HG02588 (cell line): Measurements from ENCODE around the gene PRDM5.

Source experiments
- ATAC-seq: cut with Tn5 transposase; IDR thresholded peaks from one replicate; pipeline ENCODE4 v1.9.1; 2021; ENCODE audit warnings: mild to moderate bottlenecking, moderate library complexity; ENCODE audit not compliant: unreplicated experiment

Gene PRDM5

DNA sequence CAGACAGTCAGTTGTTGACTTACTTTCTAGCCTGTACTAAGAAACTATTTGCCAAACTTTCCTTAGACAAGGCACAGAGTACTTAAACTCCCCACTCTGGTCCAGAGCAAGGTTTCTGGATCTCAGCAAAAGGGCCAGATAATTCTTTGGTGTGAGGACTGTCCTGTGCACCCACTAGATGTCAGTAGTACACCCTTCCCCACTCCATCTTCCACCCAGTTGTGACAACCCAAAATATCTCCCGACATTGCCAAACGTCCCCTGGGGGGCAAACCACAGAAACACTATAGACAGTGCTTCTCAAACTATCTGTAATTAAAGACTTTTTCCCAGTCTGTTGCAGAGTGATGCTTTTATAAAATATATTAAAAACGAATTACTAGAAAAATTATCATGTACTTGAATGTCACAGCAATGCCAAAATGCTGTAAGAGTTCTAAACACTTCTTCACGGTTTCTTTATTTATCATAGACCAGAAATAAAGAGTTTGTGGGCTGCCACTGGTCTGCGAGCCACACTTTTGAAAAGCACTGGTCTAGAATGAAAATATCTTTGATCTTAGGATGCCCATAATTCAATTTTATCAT, 203.5 kb downstream of the PRDM5 start:
- peak; percentile 79 for ATAC-seq

DNA sequence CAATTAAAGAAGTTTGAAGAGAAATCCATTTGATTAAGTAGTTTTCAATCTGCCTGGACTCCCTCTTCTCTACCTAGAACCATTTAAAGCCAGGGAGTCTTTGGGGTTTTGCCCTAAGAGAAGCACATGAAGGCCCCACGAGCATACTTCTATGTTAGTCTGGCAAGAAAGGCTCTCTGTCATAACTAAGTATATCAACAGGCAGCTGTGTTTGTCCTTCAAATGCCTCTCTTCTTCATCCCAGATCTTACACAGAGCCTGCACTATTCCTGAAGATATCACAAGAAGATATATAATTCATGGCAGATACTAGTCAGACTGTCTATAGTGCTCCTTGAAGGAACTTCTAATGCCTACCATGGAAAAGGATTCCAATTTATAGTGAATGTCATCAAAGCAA, 206.2 kb downstream of the PRDM5 start:
- no peak for ATAC-seq

DNA sequence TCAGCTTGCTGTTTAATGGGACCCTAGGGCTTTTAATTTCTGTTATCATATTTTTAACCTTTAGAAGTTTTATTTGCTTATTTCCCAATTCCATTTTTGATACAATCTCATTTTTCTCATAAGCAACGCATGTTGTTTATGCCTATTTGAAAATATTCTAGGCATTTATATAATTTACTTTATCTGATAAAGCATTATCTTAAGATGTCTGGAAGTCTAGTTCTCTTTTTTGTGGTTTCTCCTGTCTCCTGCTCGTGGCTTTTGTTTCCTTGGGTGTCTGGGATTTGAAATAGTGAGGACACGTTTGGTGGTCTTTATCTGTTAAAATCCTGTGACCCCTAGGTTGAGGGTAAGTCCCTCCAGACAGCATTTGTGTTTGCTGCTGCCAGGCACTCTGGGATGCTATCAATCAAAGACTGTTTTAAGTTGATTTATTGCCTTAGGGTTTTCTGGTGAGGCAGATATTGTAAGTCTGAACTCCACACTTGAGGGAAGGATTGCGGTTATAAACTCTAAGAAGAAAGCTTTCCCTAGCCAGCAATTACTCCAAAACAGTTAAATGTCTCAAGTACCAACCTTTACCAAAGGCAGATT, 208.0 kb downstream of the PRDM5 start:
- no peak for ATAC-seq

DNA sequence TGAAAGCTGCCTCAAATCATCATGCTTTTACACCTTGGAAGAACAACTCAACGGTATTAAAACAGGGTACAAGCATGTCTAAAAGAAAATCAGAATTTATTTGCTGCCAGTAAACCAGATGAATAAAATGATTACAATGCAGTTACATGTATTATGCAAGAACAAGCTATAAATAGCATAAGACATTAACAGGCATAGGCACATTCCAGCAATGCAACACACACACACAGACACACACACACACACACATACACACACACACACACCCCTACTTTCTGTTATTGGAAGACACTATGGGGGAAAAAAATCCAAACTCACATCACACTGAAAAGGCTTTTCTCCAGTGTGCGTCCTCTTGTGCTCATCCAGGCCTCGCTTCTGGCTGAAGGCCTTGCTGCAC, 212.5 kb downstream of the PRDM5 start:
- ATAC-seq = no peak

DNA sequence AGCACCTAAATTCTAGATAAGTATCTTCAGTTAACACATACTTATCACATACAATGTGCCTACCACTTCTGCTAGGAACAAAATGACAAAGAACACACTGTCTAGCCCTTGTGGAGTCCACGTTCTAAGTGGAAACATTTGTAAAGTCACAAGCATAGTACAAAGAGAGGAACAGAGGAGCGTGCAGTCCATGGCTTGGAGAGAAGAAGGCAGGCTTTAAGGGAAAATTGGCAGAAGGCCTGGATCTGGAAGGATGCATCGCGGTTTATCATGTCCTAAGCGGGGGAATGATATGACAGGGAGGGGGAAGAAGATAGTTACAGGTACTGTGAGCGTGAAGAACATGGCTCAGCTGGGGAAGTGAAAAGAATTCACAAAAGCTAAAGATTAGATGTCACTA, 218.0 kb downstream of the PRDM5 start:
- no peak for ATAC-seq

DNA sequence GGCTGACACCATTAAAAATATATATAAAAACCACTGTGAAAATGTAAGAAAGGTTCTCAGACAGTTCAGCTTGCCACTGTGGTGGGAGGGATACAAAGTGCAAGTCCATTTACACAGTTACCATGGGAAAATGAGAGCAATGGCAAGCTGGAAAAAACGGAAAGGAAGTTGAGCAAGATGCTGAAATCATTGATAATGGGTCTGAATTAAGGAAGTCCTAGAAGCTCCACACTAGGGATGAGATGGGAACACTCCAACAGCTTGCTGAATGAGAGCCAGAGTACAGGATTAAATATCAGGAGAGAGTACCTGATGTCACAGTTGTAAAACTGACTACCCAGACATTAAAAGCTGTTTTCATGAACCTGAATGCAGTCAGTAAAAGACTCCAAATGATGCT, 218.6 kb downstream of the PRDM5 start:
- no peak for ATAC-seq

DNA sequence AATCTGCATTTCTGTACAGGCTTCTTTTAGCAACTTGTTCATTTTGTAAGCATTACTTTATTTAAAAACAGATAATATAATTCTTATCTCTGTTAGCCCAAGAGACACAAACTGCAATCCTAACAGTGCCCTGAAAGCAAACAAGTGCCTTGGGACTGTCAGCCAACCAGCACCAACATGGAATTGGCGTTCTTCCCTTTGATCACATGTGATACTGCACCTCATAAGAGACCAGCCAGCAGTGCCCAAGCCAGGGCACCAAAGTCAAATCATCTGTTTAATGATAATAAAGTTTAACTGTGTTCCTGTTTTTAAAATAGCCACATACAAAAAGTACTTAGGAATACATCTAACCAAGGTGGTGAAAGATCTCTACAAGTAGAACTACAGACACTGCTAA, 223.2 kb downstream of the PRDM5 start:
- no peak for ATAC-seq

DNA sequence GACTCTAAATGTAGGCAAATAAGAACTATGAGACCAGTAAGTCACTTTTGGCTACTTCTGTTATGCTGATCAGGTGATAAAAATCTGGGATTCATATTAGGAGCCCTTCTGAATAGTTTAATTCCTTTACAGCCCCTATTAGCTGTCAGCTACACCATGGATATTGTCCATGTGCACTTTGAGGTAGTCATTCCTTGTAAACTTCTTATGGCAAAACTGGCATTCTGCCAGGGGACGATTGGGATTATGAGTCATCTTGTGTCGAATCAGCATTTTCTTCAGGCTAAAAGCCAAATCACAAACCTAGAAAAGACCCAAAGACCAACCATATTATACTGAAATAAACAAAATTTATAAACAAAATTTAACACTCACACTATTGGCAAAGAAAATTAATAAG, 227.6 kb downstream of the PRDM5 start:
- ATAC-seq = no peak

DNA sequence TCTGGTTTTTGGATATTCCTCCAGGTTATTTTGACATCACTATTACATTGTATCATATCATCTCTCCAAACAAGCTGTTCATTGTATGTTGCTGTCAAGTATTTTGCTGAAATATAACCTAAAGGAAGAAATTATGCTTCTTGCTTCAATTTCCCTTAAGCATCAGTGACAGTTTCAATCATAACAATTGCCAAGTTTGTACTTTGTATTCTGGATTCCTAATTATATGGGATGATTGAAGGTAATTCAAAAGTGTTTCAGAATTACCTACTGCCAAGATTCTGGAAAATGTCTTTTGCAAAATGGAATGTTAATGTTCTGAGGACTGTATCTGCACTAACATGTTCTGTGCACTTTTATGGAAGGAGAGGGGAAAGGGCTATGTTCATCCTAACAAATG, 228.7 kb downstream of the PRDM5 start:
- ATAC-seq = no peak

DNA sequence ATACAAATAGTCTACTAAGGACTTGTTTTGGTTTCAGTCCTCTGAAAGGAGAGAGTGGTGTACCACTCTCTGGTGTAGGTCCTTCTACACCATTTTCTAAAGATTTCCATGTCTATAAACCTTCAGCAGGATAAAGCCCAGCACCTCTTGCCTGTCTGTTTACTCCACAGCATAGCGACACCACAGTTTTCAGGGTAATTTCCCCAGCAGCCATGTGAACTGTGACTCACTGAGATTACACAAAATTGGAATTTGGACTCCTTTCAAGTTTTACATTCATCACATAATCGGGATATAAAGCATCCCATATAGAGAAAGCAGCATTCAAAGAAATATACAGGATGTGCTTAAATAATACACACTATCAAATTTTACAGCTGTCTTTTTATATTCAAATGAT, 229.6 kb downstream of the PRDM5 start:
- ATAC-seq = no peak

DNA sequence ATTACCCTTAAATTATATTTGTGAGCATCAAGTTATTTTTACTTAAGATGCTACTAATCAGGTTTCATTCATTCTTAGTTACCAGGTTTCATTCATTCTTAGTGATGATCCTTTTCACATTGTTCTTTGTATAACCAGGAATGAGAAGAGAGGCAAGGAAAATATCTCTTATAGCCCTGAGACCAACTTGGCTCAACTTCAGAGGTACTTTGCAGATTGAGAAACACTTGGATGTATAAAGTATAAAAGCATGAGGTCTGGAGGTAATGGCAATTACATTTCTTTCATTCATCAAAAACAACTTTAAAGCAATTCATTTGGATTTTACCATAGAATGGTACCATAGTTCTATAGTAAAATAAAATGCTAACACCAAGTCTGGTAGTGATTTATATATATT, 231.0 kb downstream of the PRDM5 start:
- no peak for ATAC-seq

DNA sequence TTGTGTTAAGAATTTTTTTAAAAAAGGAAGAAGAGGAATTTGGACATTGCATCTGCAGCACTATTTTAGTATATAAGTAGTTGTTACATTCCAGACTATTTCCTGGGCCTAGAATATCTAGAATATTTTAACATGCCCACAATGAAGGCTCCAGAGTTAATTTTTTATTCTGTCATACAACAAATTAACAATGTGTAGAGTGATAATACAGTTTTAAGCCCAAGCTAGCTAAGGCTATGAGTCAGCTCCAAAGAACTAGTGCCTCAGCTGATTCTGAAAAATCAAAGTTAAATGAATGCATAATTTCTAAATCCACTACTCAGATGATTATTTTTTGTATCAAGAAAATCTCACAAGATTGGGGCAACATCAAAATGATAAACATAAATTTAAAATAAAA, 231.4 kb downstream of the PRDM5 start:
- ATAC-seq = no peak

DNA sequence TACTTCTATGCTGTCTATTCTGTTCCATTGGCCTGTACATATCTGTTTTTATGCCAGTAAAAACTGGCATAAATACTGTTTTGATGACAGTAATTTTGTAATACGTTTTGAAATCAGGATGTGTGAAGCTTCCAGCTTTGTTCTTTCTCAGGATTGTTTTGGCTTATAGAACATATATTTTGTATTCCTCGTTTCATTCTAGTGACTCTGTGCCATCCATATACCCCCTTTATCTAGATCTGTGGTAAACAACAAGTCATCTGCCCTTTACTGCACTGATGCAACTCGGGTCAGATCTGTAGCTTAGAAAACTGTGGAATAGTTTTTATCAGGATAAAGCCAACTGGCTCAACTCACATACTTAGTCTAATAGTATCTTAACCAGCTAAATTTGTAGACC, 233.7 kb downstream of the PRDM5 start:
- no peak for ATAC-seq

DNA sequence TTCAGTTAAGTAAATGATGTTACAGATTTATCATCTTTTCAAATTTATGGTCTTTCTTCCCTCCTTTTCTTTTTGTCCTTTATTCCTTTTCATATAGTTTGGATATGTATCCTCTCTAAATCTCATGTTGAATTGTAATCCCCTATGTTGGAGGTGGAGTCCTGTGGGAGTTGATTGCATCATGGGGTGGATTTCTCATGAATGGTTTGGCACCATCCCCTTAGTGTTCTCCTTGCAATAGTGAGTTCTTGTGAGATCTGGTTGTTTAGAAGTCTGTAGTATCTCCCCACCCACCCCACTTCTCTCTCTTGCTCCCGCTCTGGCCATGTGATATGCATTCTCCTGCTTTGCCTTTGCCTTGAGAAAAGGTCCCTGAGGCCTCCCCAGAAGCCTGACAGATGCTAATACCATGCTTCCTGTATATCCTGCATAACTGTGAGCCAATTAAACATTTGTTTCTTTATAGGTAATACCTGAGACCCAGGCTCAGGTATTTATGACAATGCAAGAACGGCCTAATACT, 236.7 kb downstream of the PRDM5 start:
- no peak for ATAC-seq

DNA sequence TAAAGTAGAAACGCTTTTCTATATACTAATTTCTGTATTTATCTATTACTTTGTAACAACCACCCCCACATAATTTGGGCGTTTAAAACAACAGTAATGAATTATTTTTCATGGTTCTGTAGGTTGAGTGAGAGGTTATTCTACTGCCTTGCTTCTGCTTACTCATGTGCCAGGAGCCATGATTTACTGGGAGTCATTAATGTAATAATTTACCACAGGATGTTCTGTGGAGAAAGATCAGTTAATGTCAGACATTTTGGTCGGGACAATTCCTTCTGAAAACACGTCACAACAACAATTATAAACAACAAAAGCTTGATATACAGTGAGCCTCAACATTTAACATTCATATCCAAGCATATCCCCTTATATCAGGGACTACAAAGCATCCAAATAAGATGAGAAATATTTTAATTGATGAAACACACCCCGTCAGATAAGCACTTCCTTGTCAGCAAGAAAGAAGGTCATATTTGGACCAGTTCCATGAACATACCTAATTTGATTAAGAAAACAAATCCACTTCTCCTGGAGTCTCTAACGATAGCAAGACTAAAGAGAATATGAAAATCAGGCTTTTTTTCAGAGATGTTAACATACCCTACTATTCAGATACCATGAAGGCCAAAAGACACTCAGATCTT, 238.5 kb downstream of the PRDM5 start:
- ATAC-seq = no peak

DNA sequence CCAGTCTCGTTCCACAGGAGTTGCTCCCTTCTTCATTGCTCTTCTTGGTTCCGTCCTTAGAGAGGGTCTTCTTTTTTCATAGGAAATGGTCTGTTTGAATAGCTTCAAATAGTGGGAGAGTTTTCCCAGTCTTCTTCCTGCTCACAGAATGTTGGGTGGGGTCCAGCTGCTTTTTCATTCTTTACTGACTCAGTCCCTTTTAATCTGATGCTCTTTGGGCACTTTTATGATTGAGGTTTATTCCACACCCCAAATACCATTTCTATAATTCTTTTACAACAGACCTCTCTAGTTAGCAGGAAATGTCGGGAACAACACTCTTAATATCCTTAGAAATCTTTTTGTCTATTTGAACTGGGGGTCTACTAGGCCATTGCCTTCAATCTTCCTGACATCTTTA, 239.5 kb downstream of the PRDM5 start:
- no peak for ATAC-seq

DNA sequence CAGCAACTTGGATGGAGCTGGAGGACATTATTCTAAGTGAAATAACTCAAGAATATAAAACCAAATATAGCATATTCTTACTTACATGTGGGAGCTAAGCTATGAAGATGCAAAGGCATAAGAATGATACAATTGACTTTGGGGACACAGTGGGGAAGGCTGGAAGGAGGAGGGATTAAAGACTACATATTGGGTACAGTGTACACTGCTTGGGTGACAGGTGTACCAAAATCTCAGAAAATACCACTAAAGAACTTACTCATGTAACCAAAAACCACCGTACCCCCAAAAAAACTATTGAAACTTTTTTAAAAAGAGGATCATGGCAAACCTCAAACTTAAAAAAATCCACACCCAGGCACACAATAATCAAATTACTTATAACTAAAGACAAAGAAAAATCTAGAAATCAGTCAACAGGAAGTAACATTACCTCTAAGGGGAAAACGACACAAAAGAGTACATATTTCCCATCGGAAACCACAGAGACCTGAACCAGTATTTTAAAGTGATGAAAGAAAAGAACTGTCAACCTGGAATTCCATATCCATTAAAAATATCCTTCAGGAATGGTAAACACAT, 241.8 kb downstream of the PRDM5 start:
- no peak for ATAC-seq

DNA sequence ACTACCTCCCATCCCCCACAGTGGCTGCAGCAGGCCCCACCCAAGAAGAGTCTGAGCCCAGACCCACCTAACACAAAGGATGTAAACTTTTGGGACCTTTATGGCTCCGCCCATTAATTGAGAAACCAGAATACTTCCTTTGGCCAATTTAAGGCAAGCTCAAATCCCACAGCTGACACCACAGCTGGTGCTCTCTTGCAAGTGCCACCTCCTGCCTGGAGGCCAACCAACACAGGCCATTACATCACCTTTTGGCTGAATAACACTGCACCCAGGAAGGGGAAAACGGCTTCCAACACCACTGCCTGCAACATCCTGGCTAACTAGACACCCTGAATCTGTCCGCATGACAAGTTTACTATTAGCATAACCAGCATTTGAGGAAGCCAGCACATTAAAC, 248.8 kb downstream of the PRDM5 start:
- no peak for ATAC-seq

DNA sequence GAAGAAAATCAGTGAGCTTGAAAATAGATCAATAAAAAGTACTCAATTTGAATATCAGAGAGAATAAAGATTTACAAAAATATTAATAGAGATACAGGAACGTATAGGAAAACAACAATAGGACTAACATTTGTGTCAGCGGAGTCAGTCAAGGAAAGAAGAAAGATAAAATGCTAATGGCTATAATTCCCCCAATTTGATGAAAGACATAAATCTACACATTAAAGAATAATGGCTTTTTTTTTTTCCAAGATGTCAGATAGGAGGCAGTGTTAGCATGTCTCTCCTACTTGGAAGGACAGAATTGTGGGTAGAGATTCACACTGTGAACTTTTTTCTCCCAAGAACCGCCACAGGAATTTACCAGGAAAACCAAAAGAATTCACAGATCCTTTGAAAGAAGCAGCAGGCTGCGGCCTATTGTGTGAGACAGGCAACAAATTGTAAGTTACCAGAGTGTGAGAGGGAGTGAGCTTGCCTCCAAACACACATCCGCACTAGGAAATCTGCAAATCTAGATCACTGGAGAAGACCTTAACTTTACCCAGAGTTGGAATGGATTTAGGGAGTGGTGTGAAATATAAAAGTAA, 249.9 kb downstream of the PRDM5 start:
- no peak for ATAC-seq

DNA sequence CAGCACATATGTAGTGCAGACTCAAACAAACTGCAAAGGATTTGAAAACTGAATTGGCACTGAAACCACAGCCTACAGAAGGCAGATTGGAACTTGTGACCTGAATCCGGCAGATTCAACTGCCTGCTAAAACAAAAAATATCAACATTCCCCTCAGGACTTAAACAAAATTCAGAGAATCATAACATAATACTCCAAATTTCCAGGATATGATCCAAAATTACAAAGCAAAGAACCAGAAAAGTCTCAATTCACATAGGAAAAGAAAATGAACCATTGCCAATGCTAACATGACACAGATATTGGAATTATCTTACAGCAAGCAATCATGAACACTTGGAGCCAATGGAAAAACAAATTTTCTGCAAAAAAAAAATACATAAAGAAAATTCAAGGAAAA, 250.4 kb downstream of the PRDM5 start:
- ATAC-seq = no peak

DNA sequence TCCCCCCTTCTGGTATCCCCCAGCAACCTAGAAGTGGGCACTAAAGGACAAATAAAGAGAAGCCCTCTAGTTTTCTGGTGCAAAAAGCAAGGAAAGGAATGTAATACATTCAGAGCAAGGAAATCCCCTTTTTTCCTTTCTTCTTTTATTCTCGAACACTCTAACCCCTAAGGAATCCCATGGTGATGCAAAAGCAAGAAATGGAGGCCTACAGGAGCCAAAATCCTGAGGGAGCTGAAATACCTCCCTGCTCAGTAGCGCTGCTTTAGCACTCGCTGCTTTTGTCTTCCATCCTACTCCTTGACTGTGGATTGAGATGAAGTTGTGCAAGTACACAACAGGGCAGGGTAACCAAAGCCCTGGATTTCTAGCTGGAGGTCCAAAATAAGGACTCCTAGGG, 251.0 kb downstream of the PRDM5 start:
- ATAC-seq = no peak

DNA sequence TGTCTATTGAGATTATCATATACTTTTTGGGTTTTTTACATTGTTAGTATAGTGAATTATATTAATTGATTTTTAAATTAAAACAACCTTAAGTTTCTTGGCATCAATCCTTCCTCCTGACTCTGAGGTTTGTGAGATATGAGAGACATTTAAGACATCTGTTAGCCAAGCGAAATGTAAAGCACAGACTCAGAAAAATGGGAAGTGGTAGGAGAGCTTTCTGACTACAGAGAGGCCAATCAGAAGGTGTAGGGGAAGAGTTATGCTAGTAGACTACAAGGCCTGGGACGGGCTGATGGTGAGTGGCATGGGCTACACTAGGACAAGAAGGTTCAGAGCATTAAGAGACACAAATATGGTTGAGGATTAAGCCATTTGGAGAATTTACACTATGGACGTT, 255.4 kb downstream of the PRDM5 start:
- no peak for ATAC-seq
